Midbrain (tissue), 1 donor: ENCODE data around the gene VILL.
A peak's percentile ranks its signal among the peaks of the same experiment; 100 is the strongest.
"Not testable (repeated sequence)": the region's sequence is repeated elsewhere in the genome, so short reads cannot be mapped to it uniquely, and the experiment has no call there.

Experiments used
- DNase-seq: peaks from one replicate; lab custom pipeline; 2025; lab: John Stamatoyannopoulos, UW

Gene VILL

DNA sequence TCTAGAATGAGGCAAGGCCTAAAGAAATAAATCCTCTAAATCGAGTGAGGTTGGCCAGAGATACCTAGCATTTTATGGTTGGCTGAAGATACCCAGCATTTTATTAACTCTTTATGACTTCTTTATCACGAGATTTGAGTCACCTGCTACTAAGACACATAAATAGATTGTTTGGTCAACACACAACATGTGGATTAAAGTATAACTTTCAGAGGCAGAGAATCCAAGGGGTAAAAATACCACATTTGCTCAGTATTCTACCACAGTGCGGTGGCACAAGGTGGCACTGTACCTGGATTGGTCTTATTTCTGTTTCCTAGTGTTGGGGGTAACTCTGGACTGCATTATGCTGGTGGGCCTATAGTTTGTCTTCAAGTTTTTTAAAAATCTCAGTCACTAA, 27.0 kb upstream of the VILL start:
- no peak for DNase-seq

GRCh38 chr3:37964146-37964545, 26.4 kb upstream of the VILL start:
- no peak for DNase-seq

DNA sequence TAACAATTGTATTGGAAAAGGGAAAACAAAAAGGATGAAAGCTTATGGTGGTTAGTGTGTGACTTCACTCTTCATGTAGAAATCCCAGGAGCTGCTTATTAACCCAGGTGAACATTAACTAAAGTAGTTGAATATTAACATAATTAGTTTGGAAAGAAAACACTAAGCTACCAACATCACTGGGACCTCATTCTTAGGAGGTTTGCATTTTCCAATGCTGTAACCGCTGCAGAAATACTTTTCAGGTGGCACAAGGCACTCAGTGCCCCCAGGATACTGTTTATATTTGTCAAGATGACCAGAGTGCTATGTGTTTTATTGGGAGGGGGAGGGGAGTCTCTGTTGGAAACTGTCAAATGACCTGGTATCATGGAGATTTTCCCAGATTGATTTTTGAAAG, 25.9 kb upstream of the VILL start:
- no peak for DNase-seq

GRCh38 chr3:37967260-37967881, 23.2 kb upstream of the VILL start:
- DNase-seq = peak; percentile 58

DNA sequence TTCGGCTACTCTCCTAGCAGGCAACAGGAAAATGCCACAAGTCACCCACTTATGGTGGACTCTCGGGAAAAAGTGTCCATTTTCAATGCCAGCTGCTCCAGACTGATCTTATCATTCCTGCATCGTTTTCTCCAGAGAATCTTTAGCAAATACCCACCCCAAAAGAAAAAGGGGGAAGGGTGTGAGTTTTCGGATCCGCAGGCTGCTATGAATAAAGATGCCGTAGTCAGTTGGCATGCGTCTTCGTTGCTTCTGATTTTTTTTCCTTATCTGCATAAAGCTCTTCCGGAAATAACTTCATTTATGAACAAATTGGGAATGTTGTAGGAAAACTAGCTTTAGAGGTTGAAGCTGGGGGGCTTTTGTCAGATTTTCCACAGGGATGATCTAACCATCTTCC, 22.4 kb upstream of the VILL start:
- no peak for DNase-seq

GRCh38 chr3:37968813-37969595, 21.6 kb upstream of the VILL start:
- no peak for DNase-seq

DNA sequence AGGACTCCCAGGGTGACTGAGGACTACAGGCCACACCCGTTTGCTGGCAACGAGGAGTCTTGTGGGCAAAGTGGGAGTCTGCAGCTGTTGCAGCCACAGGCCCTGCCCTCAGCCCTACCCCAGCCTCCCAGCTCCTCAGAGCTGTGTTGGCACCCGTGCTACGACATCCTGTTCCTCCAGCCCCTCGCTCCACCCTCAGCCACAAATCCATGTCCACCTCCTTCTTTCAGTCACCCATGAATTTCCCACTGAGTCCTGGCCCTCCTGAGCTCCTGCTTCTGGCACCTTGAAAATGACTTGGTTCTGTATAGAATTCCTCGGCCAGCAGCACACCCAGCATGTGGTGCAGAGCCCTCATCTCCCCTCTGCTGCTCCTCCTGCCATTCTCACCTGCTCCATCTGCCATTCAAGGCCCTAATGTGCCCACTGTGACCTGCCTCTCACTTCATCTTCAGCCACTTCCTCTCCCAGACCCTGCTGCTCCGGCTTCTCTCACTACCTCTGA, 20.9 kb upstream of the VILL start:
- DNase-seq = no peak

- no peak for DNase-seq
These were observed 19.8 kb upstream of the VILL start for GRCh38 chr3:37970802-37971201.

GRCh38 chr3:37971467-37971866, 19.1 kb upstream of the VILL start:
- no peak for DNase-seq

GRCh38 chr3:37972056-37972455, 18.5 kb upstream of the VILL start:
- not testable (repeated sequence) for DNase-seq

GRCh38 chr3:37973246-37974054, 17.1 kb upstream of the VILL start:
- DNase-seq = no peak

DNA sequence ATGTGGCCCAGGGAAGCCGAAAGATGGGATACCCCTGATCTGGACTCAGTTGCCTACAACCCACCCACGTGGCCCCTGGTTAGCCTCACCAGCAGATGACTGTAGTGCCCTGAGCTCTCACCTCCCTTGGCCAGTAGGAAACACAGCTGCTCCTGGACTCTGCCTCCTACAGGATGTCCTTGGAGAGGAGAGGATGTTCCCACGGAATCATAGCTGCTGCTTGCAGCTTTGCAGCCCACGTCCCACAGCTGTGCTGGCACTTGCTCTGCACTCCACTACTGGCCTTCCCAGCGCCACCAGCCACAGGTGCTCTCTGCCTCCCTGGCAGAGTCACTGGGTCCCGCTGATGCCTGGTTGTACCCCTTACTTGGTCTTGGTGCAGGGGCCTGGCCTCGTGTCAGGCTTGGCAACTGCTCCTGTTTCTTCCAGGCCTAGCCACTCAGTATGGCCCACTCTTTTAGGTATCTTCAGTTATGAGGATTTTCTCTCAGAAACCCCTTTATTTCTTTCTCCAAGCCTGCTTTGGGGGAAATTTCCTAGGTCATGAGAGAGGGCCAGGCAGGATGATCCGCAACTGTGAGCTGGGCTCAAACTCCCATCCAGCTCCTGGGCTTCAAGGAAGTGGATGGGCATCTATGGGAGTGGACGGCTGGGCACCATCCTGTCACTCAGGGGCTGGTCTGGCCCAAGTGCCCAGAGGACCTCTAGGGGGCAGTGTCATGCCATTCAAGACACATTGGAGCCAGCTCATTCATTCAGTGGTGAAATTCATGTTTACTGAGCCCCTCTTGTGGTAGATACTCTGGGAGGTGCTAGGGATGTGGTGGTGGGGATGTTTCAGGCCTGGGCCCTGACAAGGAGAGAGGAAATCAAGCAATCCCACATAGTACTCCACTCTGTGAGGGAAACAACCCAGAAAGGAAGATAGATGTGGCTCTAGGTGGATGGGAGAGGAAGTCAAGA, 16.2 kb upstream of the VILL start:
- peak; percentile 70 for DNase-seq

DNA sequence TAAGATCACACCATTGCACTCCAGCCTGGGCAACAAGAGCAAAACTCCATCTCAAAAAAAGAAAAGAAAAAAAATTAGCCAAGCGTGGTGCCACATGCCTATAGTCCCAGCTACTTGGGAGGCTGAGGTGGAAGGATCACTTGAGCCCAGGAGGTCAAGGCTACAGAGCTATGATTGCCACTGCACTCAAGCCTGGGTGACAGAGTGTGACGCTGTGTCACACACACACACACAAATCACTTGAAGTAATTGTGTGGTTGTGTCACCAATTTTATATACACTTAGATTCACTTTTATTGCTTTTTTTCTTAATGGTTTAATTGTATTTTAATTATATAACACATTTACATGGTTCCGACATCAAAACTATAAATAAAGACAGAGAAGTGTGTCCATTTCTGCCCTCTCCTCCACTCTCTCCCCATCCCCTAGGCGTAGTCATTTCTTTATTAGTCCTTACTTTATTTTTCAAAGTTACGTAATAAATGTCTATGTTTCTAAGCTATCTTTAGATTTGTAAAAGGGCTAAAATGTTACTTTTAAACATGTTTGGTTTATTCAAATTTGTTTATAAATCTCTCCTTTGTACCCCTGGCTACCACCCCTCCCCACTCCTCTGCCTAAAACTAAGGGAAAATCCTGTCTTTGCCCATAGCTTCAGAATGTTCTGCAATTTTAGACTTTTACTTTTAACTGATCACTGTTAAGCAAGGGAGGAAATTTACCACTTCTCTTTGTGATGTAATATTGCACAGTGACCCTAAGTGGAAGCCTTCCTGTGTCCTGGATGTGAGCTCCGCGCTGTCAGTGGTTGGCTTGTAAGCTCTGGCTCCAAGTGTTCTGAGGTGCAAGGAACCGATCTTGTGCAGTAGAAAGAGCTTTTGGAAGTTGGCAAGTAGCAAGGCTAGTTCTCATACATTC, 10.8 kb upstream of the VILL start:
- no peak for DNase-seq

DNA sequence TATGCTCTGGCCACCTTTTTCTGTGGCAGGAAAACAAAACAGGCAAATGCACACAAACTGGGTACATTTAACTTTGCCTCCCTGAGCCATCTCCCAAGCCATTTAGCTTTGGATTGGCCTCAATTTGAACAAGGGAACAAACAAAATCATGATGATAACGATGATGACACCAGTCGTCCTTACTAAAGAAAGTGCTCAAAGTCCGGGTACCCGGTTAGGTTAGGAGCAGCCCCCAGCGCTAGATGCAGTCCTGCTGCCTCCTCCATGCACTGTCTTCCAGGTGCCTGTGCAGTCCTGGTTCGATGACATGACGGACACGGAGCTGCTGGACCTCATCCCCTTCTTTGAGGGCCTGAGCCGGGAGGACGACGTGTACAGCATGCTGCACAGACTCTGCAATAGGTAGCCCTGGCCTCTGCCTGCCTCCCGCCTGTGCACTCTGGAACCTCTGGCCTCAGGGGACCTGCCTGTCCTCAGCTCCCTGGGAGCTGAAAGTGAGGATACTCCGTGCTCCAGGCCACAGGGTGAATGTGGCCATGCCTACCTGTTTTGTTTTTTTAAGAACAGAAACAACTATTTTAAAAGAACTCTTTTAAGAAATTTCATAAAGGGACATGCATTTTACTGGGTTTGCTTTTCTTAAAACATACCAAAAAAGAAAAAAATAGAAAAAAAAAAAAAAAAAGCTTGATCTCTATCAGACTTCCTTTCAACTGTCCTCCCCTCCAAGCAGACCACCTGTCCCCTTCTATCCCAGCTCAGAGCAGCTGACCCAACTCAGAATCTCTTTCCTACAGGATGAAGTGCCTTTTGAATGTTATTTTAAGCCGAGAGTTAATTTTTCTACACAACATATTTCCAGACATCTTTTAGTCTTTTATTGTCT, 9.9 kb upstream of the VILL start:
- no peak for DNase-seq

GRCh38 chr3:37981348-37981664, 9.3 kb upstream of the VILL start:
- DNase-seq = no peak

GRCh38 chr3:37982331-37982730, 8.3 kb upstream of the VILL start:
- no peak for DNase-seq

DNA sequence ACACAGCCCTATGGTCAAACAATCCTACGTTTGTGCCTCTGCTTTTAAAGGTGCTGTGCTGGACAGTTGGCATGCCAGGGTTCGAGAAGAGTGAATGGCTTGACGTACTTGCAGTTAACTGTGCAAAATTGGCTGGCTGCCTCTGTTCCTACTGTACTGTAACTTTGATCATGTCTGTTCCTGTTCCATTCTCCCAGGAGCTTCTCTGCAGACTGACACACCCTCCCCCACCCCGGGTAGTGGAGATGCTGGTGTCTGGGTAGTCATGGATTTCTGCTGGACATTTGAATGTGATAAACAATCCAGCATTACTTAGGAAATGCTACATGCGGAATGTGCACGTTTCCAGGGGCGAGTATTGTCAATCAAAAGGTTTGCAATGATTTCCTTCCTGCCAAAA, 6.5 kb upstream of the VILL start:
- no peak for DNase-seq

DNA sequence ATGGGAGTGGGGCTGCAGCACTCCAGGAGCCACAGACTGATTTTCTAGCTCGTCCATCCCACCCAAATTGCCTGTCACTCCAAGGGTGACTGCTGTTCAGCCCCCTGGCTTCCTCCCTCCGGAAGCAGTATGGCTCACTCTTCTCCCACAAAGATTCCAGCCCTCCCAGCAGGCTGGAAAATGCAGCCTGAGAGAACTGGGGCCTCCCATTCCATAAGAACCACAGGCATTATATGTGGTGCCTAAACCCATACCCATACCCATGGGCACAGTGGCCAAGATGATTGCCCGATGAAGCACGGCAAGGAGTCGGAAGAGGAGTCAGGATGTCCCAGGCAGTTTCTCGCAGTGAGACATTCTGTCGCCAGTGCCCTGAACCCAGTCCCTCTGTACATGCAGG, 6.0 kb upstream of the VILL start:
- no peak for DNase-seq

- DNase-seq = no peak
These were observed 4.8 kb upstream of the VILL start for GRCh38 chr3:37985637-37986320.
